ENCODE data around the gene FICD. TPM values are rescaled to one million over a fixed set of nuclear protein-coding genes. Genes with fewer than 3 reads are reported as not detected.

The FICD gene
- total RNA-seq, 1 donor from 2014 or later: 4.8 TPM

DNA sequence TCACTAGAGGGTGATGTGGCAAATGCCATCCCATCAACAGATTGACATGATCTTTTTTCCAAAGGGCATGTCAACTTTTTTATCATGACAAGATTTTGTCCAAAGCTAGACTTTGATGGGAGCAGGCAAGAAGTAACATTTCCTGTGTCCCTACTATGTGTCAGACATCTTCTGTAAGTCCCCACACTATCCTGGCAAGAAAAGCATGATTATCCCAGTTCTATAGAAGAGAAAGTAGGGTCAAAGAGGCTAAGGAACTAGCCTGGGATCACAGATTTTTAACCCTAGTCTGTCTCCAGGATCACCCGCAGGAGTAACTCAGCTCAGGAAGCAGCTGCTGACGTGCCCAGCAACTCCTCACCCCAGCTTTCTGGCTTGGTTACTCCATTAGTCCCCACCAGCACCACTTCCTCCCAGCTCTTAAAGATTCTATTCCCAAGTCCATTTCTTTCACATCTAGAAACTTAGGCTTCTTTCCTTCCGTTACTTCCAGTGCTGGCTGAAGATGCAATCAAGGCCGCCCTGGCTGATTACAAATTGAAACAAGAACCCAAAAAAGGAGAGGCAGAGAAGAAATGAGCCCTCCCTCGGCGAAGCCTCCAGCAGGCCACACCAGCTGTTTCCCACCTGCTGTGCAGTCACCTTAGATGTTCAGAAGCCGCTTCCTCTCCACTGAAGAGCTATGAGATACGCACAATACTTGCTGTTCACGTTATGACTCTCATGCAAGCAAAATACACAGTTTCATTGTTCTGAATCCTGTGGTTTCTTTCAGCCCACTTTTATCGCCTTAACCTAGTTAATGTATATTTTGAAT lies 53.5 kb downstream of the FICD start:
- TF ChIP-seq, protein P1, sequence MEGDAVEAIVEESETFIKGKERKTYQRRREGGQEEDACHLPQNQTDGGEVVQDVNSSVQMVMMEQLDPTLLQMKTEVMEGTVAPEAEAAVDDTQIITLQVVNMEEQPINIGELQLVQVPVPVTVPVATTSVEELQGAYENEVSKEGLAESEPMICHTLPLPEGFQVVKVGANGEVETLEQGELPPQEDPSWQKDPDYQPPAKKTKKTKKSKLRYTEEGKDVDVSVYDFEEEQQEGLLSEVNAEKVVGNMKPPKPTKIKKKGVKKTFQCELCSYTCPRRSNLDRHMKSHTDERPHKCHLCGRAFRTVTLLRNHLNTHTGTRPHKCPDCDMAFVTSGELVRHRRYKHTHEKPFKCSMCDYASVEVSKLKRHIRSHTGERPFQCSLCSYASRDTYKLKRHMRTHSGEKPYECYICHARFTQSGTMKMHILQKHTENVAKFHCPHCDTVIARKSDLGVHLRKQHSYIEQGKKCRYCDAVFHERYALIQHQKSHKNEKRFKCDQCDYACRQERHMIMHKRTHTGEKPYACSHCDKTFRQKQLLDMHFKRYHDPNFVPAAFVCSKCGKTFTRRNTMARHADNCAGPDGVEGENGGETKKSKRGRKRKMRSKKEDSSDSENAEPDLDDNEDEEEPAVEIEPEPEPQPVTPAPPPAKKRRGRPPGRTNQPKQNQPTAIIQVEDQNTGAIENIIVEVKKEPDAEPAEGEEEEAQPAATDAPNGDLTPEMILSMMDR (IDR thresholded peaks at IDR 0.05; ENCODE audit: partially characterized antibody, unreplicated experiment): no peak
- Mint-ChIP-seq H3K27ac (ENCODE audit: unreplicated experiment) (no peak overlapping the region), H3K27me3 (ENCODE audit: unreplicated experiment) (no peaks in the 10 kb centered on the region), H3K9me3 (ENCODE audit: unreplicated experiment) (no peaks in the 10 kb centered on the region), H3K4me1 (ENCODE audit: low read depth, unreplicated experiment) (peaks cover 17% of the 10 kb centered on the region), H3K4me3 (ENCODE audit: unreplicated experiment) (no peak overlapping the region), H3K36me3 (ENCODE audit: unreplicated experiment) (no peaks in the 10 kb centered on the region)
- DNase-seq: no peak

Other genes with a start within 250 kb of the FICD start
- not detected for gene CMKLR1, start 176.0 kb upstream of the FICD start, total RNA-seq (ENCODE audit: unreplicated experiment)
- gene SART3, start 45.9 kb downstream of the FICD start, total RNA-seq (ENCODE audit: unreplicated experiment): 72.6 TPM
- 48.4 TPM for gene ISCU, start 47.3 kb downstream of the FICD start, total RNA-seq (ENCODE audit: unreplicated experiment)
- gene TMEM119, start 82.8 kb downstream of the FICD start, total RNA-seq (ENCODE audit: unreplicated experiment): 0.15 TPM
- gene SELPLG, start 118.6 kb downstream of the FICD start, total RNA-seq (ENCODE audit: unreplicated experiment): 0.34 TPM
- gene CORO1C, start 216.2 kb downstream of the FICD start, total RNA-seq (ENCODE audit: unreplicated experiment): 285 TPM

All from glutamatergic neuron (in vitro differentiated cells).